HG03159 (cell line): ENCODE results near the gene GTPBP3.
"Not testable (repeated sequence)": the region's sequence is repeated elsewhere in the genome, so short reads cannot be mapped to it uniquely, and the experiment has no call there.

Experiments
- ATAC-seq: cut with Tn5 transposase; IDR thresholded peaks from one replicate; pipeline ENCODE4 v1.9.1; 2021; ENCODE audit warnings: mild to moderate bottlenecking, moderate library complexity; ENCODE audit not compliant: unreplicated experiment

Gene GTPBP3, protein sequence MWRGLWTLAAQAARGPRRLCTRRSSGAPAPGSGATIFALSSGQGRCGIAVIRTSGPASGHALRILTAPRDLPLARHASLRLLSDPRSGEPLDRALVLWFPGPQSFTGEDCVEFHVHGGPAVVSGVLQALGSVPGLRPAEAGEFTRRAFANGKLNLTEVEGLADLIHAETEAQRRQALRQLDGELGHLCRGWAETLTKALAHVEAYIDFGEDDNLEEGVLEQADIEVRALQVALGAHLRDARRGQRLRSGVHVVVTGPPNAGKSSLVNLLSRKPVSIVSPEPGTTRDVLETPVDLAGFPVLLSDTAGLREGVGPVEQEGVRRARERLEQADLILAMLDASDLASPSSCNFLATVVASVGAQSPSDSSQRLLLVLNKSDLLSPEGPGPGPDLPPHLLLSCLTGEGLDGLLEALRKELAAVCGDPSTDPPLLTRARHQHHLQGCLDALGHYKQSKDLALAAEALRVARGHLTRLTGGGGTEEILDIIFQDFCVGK

DNA sequence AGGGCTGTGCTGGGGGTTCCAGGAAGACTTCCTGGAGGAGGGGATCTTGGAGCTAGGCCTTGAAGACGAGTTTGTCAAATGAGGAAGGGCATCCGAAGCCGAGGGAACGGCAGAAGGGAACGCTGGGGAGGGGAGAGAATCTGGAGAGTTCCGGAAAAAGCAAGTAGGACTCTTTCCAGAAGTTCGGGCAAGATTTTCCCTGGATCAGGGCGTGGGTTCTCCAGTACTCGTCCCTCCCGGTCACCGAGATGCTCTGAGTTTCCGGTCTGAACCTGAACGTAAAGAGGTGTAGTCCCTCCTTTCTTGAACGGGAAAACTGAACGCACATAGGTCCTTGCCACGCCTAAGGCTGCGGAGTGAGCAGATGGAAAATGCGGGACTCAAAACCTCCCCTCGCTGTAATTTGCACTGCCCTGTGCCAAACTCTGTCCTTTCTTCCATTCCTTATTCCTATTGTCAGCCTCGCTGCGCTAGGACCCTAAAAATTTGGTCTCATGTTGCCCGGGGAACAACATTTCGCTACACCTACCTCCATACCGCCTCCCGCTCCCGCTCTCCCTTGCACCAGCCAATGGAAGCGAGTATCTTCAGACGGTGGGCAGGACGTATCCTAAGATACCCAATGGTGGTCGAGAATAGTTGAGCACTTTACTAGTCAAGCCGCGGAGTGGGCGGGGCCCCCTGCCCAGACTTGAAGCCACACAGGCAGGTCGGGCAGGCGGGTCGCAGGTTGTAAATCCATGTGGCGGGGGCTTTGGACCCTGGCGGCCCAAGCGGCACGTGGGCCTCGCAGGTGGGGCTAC is at the start of gene GTPBP3:
Gene GTPBP3 (plus strand): TSS at position 682 of the 803 bp plus-strand sequence. CDS start 59 bp downstream, at position 741.
- ATAC-seq = peak; percentile 74

GRCh38 chr19:17289489-17289888 is 47.9 kb upstream of the GTPBP3 start:
- no peak for ATAC-seq

GRCh38 chr19:17292301-17293074 is 44.9 kb upstream of the GTPBP3 start:
- ATAC-seq = peak; percentile 81

DNA sequence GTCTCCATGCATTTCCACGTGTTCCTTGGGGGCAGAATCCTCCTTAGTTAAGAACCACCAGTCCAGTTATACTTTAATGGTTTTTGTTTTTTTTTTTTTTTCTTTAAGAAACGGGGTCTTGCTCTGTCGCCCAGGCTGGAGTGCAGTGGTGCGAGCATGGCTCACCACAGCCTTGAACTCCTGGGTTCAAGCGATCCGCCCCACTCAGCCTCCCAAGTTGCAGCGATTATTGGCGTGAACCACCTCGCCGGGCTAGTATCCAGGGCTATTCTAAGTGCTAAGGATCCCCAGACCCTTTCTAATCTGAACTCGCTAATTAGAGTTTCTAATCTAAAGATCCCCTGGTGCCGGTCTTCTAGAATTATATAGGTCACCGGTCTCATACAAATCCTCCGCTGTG is 43.7 kb upstream of the GTPBP3 start:
- ATAC-seq = no peak

DNA sequence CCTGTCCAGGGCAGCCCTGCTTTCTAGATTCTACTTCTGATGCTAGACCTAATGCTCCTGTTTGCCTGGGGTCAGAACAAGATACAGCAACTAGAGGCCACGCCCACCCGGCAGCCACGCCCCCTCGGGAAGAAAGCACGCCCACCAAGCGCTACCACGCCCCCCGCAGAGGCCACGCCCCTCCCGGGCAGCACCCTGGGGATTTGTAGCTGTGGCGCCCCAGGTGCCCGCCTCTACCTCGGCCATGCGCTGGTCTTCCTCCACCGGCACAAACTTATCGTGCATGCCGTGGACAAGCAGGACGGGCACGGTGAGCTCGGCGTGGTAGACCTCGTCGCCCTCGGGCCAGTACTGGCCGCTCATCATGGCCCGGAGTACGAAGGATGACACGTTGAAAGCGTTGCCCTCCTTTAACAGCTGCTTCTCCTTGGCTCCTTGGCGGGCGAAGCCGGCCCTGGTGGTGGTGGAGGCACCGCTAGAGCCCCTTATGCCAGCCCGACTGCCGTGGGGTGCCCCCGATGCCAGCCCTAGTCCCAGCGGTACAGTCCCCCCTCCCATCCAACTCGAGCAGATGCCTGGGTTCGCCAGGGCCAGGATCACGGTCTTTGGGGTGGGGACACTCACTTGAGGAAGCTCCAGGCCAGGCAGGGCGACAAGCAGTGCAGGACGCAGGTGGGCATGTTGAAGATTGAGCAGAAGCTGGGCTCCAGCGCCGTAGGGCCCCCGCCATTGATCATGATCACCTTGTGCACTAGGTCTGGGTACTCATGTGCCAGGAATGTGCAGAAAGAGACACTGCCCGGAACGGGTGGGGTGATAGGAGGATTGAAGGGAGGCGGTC is 43.1 kb upstream of the GTPBP3 start:
- ATAC-seq = no peak

- ATAC-seq = not testable (repeated sequence)
Observed at GRCh38 chr19:17295551-17295950, 41.8 kb upstream of the GTPBP3 start.

GRCh38 chr19:17296273-17296672 is 41.1 kb upstream of the GTPBP3 start:
- ATAC-seq = no peak

DNA sequence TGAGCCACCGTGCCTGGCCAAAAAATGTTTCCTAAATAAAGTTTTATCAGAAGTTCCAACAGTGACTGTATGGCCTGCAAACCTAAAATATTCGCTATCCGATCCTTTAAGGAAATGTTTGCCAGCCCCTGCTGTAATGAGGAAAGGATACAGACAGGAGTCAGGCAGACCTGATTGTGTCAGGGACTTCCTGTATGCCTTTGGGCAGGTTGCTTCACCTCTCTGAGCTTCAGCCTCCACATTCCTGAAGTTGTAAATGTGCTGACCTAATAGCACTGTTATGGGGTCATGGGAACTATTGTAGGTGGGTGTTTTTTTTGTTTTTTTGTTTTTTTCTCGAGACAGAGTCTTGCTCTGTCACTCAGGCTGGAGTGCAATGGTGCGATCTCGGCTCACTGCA is 40.4 kb upstream of the GTPBP3 start:
- no peak for ATAC-seq

- ATAC-seq = no peak
Observed at GRCh38 chr19:17300992-17301619, 36.2 kb upstream of the GTPBP3 start.

GRCh38 chr19:17302391-17303166 is 34.8 kb upstream of the GTPBP3 start:
- ATAC-seq = no peak

DNA sequence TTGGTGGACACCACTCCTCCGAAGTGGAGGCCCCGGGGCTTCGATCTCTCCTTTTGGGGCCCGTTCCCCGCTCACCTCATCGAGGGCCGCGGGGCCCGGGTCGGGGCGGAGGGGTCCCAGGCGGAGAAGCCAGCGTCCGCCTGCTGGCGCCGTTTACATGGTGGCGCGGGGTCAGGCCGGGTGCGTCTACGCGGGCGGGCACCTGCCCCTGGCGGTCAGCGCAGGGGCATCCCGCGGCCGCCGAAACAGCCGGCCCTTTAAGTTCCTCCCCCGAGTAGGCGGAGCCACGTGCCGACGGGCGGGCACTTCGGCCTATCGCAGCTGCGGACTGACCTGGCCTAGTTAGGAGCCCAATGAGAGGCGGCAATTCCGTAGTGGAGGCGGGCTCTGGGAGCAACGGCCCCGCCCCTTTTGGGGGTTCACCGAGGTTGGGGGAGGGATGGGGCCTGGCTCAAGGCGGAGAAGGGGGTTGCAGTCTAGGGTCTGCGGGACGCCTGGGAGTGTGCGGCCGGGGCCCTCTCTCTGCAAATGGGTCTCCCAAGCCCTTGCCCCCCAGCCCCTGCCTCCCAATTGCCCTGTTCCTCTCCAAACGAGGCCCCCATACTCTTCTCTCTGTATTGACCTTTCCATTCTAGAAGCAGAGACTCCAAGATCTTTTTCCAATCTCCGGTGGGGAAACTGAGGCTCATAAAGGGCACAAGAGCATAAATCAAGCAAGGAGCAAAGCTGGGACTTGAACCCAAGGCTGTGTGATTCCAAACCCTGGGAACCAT is 34.0 kb upstream of the GTPBP3 start, which contains the start of gene ABHD8:
Gene ABHD8 (minus strand): TSS at position 259 of the 773 bp plus-strand sequence. CDS start 1,809 bp downstream, outside the sequence.
- peak; percentile 53 for ATAC-seq

DNA sequence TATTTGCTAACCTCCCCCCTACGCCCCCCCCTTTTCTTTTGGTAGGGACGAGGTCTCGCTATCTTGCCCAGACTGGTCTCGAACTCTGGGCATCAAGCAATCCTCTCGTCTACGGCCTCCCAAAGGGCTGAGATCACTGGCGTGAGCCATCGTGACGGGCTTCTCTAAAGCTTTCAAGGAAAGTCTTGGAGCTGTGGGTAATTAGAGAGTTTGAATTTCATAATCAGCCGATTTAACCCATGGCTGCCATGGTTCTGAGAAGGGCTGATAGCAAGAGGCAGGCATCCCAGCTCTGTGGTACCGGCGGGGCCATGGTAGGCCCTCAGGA is 33.4 kb upstream of the GTPBP3 start:
- ATAC-seq = no peak

GRCh38 chr19:17304386-17305215 is 32.8 kb upstream of the GTPBP3 start:
- ATAC-seq = no peak

DNA sequence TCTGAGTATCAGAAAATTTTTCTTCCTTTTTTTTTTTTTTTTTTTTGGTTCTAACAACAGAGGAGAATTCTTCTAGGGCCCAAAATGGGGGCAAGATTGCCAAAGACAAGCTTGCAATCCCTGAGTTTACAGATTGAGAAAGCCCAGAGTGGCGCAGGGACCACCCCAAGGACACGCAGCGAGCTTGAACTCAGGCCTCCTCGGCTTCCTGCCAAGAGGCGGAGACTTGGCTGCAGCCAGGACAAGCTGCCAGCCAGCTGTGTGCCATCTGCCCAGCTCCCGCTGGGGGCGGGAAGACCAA is 32.2 kb upstream of the GTPBP3 start:
- no peak for ATAC-seq

- ATAC-seq = peak; percentile 43
Observed at GRCh38 chr19:17305517-17306284, 31.7 kb upstream of the GTPBP3 start, which contains the start of gene MRPL34. Gene MRPL34, plus strand, starts transcription at chr19:17305872. Its CDS starts 21 bp downstream, at chr19:17305893.

DNA sequence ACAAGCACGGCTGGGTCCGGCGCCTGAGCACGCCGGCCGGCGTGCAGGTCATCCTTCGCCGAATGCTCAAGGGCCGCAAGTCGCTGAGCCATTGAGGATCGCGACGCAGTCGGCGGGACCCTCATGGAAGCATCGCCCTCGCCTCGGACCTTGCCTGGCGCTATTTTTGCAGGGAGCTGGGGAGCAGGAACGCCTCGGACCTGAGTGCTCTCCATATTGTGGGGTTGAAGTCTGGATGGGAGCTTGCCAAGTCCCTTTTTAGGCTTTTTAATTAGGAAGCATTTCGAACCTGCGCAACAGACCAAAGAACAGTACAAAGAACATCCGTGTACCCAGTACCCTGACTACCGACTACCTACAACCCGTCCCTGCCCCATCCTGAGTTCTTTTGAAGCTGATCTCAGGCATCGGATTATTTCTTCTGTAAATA is 31.1 kb upstream of the GTPBP3 start:
- ATAC-seq = no peak
